NOMO-1 treated with DMSO at 0.1 percent for 48 hours (cell line): ENCODE results near the gene USP7.

Experiments used
- DNase-seq: peaks from one replicate; lab custom pipeline; 2025; ENCODE audit not compliant: unreplicated experiment; lab: John Stamatoyannopoulos, UW

USP7 gene

GRCh38 chr16:8904018-8904430, 59.7 kb downstream of the USP7 start:
- DNase-seq, result no peak

DNA sequence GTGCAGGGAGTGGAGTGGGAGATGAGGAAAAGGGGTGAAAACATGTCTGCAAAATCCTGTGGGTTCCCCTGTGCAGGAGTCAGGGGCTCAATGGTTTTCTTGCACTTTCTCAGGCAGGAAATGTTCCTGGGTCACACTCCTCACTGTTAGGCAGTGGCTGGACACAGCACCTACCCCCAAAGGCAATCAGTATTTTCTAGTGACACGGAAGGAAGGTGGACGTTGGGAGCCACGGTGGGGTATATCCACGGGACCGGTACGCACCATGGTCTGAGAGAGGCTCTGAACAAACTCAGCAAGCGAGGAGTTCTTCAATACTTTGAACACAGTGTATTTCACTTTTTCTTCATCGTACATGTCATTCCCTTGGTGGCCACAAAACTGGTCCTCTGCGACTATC, 60.7 kb downstream of the USP7 start:
- no peak for DNase-seq

DNA sequence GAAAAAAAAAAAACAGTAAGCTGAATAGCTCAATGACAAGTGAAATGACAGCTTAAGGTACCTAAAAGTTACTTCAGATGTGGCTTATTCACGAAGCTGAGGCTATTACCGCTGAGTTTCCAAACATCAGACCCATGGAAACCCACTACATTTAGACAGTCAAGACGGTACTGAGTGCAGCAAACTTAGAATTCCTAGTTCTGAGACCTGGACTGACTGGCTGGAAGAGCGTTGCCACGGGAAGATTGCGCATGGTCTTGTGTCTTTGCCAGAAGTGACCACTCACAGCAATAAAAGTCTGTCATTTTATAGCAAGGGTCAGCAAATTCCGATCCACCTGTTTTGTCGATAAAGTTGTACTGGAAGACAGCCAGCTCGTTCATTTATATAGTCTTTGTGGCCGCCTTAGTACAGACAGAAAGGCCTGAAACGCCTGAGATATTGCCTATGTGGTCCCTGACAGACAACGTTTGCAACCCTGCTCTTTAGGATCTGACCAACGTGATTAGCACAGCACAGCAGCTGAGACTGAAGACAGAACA, 62.3 kb downstream of the USP7 start:
- no peak for DNase-seq

- no peak for DNase-seq
Measured at GRCh38 chr16:8900343-8900742, 63.4 kb downstream of the USP7 start.

DNA sequence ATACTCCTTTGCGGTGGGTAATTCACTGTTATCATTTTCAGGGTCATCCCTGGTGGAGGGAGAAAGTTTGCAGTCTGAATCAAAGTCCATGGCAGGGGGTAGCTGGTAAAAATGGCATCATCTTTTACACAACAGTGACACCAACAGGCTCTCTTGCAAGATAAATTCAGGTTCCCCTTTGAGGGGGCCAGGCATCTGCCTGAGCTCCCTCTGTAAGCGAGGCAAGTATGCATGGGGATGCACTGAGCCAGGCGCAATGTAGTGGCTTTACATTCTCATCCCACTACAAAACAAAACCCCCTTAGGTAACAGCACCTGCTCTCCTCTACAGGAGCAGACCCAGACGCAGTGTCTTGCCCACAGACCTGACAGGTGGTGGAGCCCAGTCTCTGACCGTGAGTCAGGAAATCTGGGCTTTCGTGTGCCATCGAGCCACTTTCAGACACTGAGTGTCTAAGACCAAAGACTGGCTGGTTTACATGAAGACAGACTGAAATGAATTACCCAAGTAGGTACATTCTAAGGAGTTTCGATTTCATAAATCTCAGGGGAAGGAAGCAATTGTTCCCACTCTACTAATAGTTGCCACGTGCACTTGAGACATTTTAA, 63.9 kb downstream of the USP7 start:
- no peak for DNase-seq

DNA sequence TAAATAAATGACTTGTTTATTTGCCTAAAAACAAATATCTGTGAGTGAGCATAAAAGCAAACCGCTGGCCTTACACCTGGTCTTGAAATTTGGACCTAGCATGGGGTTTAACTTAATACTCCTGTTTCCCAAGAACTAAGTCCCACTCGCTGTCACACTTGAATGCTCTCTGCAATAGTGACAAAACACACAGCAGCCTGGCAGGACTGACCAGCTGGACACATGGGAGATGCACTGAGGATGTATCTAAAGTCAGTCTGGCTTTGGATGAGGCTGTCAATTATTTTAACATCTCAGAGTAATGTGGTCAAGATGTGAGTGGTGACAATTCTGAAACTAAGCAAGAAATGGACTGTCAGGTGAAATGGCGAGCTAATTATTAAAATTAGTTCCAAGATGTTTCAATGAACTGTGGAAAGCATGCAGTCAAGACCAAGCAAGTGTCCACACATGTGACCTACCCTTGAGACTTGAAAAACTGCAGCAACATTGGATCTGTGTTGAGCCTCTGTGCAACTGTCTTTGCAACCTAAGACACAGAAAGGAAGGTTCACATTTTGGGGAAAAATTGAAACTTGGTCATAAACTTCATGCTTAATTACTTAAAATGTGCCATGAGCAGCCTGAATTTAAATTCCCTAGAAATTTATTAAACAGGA, 64.9 kb downstream of the USP7 start:
- DNase-seq, result no peak

- no peak for DNase-seq
Measured at GRCh38 chr16:8894736-8895334, 68.9 kb downstream of the USP7 start.

DNA sequence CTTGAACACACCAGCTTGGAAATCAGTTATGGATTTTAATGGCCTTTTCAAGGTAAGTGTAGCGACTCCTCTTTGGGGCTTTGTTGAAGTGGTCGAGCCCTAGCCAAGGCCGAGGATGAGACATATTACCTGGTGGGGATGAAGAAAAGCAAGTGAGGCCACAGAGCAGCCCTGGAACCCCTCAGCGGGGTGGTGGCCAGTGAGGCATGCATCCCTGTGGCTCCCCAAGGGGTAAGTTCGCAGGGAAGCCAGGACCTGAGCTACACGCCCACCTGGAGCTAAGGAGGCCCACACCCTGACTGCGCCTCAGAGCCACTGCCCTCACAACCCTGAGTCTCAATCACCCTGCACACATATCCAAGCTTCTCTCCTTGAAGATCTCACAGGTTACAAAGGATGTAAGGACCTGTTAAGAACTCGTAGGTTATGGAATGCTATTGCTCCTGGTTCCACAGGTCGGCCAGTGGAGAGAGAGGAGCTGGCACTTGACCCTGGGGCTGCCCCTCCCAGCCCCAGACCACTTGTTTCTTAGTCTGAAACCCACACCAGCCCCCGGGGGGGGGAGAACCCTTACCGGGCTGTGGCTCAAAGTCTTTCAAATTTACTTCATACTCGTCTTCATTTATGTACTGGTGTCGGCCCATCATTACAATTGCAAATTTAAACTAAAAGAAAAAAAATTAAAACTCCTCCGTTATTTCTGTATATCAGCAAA, 69.6 kb downstream of the USP7 start:
- DNase-seq, result no peak

GRCh38 chr16:8893426-8893825, 70.3 kb downstream of the USP7 start:
- DNase-seq, result no peak

DNA sequence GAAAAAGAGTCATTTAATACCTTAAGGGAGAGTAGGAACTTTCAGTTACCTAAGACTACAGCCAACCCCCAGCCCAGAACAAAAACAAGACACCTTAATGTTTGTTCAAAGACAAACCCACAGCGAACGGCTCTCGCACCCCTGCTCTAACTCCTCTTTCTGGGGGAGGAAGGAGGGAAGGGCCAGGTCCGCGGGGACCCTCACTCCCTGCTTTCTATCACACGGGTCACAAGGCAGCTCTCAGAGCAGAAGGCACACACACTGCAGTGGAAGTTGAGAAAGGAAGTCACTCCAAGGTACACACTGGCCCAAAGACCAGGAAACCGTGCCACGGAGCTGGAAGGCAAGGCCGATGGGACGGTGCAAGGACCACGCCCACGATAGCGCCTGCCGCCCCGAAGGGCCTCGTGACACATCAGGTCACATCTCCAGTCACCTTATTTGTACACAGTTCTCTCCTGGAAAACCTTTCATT, 71.6 kb downstream of the USP7 start:
- DNase-seq, result no peak

DNA sequence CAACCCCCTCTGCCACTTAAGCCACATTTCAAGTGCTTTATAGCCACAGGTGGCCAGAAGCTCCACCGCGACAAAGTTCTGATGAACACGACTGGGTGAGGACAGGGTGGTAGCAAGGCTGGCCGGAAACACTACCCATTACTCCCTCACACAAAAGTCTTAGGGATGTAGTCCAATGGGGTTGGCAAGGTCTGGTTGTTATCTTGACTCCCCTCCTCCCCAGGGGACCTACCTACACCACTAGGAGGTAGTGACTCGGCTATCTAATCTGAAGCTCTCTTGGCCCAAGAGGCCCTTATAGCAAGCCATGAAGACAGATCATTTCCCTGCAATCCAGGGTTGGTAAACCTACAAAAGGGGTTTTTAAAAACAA, 73.2 kb downstream of the USP7 start:
- DNase-seq, result no peak

DNA sequence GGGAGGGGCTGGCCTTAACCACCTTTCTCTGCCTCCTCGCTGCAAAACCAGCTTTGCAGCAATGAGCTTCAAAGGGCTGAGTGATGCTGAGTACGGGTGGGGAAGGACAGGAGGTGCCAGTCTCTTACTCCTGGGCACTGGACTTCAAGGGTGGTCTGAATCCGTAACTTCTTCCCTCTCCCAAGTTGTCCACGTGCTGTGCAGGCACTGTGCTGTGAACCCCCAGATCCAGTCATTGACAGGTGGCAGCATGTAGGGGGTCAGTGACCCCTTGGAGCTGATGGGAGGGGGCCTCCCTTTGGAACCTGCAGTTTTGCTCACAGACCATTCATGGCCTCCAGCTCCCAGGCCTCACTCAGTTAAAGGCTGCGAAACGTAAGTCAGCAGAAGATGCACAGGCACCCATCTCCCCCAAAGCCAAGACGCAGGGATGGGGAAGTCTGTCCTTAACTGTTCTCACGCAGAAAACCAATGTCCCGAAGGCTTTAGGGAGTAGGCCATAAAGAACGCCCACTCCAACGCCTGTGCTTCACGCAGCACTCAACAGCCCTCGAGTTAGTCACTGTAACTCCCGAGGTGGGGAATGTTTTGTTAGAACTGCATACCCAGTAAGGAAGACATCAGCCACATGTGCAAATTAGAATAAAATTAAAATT, 73.7 kb downstream of the USP7 start:
- no peak for DNase-seq

GRCh38 chr16:8888951-8889892, 74.5 kb downstream of the USP7 start:
- no peak for DNase-seq

DNA sequence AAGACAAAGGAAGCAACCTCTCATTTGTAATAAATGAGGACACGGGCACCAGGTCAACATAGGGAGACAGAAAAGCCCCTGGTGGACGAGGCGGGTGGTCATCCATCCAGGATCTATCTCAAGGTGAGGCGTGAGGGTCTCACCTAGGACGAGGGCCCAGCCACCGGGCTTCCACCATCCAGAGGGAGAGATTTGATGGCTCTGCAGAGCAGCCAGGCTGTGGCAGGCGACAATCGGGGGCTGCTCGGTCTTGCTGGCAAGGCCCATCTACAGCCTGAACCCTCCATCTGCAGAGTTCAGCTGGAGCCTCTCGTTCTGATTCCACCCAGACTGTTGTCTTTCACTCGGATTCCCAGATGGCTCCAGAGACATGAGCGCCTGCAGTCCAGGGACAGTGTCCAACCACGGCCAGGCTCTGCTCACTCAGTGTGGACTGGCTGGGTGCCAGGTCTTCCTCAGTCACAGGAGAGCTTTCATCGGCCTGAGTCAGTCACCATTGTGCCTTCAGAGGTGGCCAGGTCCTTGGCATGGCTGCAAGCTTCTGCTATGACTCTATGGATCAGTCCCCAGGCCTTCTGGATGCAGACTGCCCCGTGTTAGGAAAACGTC, 75.7 kb downstream of the USP7 start:
- DNase-seq, result no peak

GRCh38 chr16:8887431-8887765, 76.3 kb downstream of the USP7 start:
- DNase-seq, result no peak

DNA sequence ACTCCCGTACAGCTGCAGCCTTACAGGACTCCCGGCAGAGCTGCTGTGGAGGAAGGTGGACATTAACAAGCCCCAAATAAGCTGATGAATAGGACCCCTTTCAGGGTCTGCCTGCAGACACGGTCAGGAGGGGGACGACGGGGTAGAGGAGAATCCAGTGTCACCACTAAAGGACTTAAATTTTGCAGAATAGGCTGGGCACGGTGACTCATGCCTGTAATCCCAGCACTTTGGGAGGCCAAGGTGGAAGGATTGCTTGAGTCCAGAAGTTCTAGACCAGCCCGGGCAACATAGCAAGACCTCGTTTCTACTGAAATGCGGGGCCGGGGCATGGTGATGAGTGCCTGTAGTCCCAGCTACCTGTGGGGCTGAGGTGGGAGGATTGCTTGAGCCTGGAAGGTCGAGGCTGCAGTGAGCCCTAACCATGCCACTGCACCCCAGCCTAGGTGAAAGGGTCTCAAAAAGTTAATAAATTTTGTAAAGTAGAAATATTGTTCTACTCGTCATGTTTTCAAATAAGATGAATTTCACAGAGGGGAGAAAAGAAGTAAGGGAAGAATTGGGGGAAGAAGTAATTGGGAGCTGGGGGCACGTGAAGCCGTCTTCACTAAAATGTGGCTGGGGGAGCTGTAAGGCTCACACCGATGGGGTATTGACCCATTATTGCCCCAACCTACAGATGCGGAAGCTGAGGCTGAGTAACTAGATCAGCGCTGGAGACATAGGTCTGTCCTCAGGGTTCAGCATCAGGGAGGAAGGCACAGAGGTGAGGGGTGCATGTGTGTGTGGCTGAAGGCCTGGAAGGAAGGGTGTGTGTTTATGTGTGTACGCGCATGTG, 76.9 kb downstream of the USP7 start:
- no peak for DNase-seq

GRCh38 chr16:8885674-8886592, 77.8 kb downstream of the USP7 start:
- DNase-seq, result no peak
